Skeletal muscle satellite cell (primary cell): Measurements from ENCODE around the gene SNX25.
"Not testable (repeated sequence)": the region's sequence is repeated elsewhere in the genome, so short reads cannot be mapped to it uniquely, and the experiment has no call there.

Source experiments
- H3K27me3 ChIP-seq: 2 replicates; pipeline ENCODE4 v1.7.0; 2013; ENCODE audit warnings: low read length; ENCODE audit not compliant: control insufficient read depth, insufficient read depth
- H3K36me3 ChIP-seq: 2 replicates; pipeline ENCODE4 v1.7.0; 2013; ENCODE audit warnings: mild to moderate bottlenecking, control low read depth, low read length; ENCODE audit not compliant: insufficient read depth
- H3K4me1 ChIP-seq: 2 replicates; pipeline ENCODE4 v1.7.0; 2013; ENCODE audit warnings: low read length; ENCODE audit not compliant: control insufficient read depth, insufficient read depth
- H3K4me2 ChIP-seq: 2 replicates; pipeline ENCODE4 v1.7.0; 2013; ENCODE audit warnings: mild to moderate bottlenecking, low read length
- H3K4me3 ChIP-seq: 2 replicates; pipeline ENCODE4 v1.7.0; 2013; ENCODE audit warnings: low read length
- H3K9ac ChIP-seq: 2 replicates; pipeline ENCODE4 v1.7.0; 2013; ENCODE audit warnings: mild to moderate bottlenecking, low read depth, low read length, moderate library complexity
- H3K9me3 ChIP-seq: replicated peaks from 2 replicates; pipeline ENCODE4 v1.7.0; 2013; ENCODE audit warnings: mild to moderate bottlenecking, control low read depth, low read length

Gene SNX25

GRCh38 chr4:185317880-185318279 lies 108.5 kb downstream of the SNX25 start:
- Histone ChIP-seq H3K4me1 (peaks cover 8% of the 10 kb centered on the region), H3K27me3 (no peaks in the 10 kb centered on the region), H3K9me3 (no peaks in the 10 kb centered on the region), H3K36me3 (peaks cover 30% of the 10 kb centered on the region), H3K9ac (no peak overlapping the region), H3K4me3 (no peak overlapping the region), H3K4me2 (no peak overlapping the region)

- Histone ChIP-seq H3K9me3 (no peaks in the 10 kb centered on the region), H3K9ac (no peak overlapping the region), H3K27me3 (no peaks in the 10 kb centered on the region), H3K4me2 (no peak overlapping the region), H3K36me3 (peaks cover 22% of the 10 kb centered on the region), H3K4me1 (peaks cover 16% of the 10 kb centered on the region), H3K4me3 (no peak overlapping the region)
These were observed 109.3 kb downstream of the SNX25 start for GRCh38 chr4:185318679-185319078.

- no peaks in the 10 kb centered on the region for H3K27me3 ChIP-seq
- no peaks in the 10 kb centered on the region for H3K36me3 ChIP-seq
- H3K4me3 ChIP-seq: no peak overlapping the region
- H3K4me1 ChIP-seq: peaks cover 20% of the 10 kb centered on the region
- no peak overlapping the region for H3K9ac ChIP-seq
- no peaks in the 10 kb centered on the region for H3K9me3 ChIP-seq
- H3K4me2 ChIP-seq: no peak overlapping the region
These were observed 113.4 kb downstream of the SNX25 start for GRCh38 chr4:185322803-185323202.

GRCh38 chr4:185323606-185324005 lies 114.2 kb downstream of the SNX25 start:
- Histone ChIP-seq H3K9ac (no peak overlapping the region), H3K27me3 (no peaks in the 10 kb centered on the region), H3K4me2 (no peak overlapping the region), H3K9me3 (no peaks in the 10 kb centered on the region), H3K4me1 (peaks cover 15% of the 10 kb centered on the region), H3K36me3 (no peaks in the 10 kb centered on the region), H3K4me3 (no peak overlapping the region)

- H3K9me3 ChIP-seq, H3K4me3 ChIP-seq, H3K4me2 ChIP-seq, H3K27me3 ChIP-seq, H3K36me3 ChIP-seq, H3K9ac ChIP-seq: not testable (repeated sequence)
- H3K4me1 ChIP-seq: peaks cover 15% of the 10 kb centered on the region
These were observed 115.0 kb downstream of the SNX25 start for GRCh38 chr4:185324361-185324760.

- not testable (repeated sequence) for H3K9me3 ChIP-seq, H3K27me3 ChIP-seq, H3K4me3 ChIP-seq, H3K4me2 ChIP-seq, H3K9ac ChIP-seq, H3K36me3 ChIP-seq
- peaks cover 15% of the 10 kb centered on the region for H3K4me1 ChIP-seq
These were observed 116.3 kb downstream of the SNX25 start for GRCh38 chr4:185325721-185326120.

- Histone ChIP-seq H3K4me3 (no peak overlapping the region), H3K9me3 (no peaks in the 10 kb centered on the region), H3K9ac (no peak overlapping the region), H3K36me3 (no peaks in the 10 kb centered on the region), H3K27me3 (no peaks in the 10 kb centered on the region), H3K4me2 (no peak overlapping the region), H3K4me1 (peaks cover 5% of the 10 kb centered on the region)
These were observed 119.2 kb downstream of the SNX25 start for GRCh38 chr4:185328586-185328985.

GRCh38 chr4:185329879-185330510 lies 120.6 kb downstream of the SNX25 start:
- H3K4me3 ChIP-seq, H3K9me3 ChIP-seq, H3K4me1 ChIP-seq, H3K4me2 ChIP-seq, H3K36me3 ChIP-seq, H3K9ac ChIP-seq, H3K27me3 ChIP-seq: not testable (repeated sequence)

- Histone ChIP-seq H3K27me3 (no peaks in the 10 kb centered on the region), H3K4me3 (no peak overlapping the region), H3K4me1 (no peaks in the 10 kb centered on the region), H3K4me2 (no peak overlapping the region), H3K36me3 (no peaks in the 10 kb centered on the region), H3K9me3 (no peaks in the 10 kb centered on the region), H3K9ac (no peak overlapping the region)
These were observed 123.4 kb downstream of the SNX25 start for GRCh38 chr4:185332575-185333464.

- no peaks in the 10 kb centered on the region for H3K27me3 ChIP-seq
- no peak overlapping the region for H3K4me3 ChIP-seq
- H3K36me3 ChIP-seq: peaks cover 8% of the 10 kb centered on the region
- H3K9me3 ChIP-seq: no peaks in the 10 kb centered on the region
- H3K4me2 ChIP-seq: no peak overlapping the region
- no peaks in the 10 kb centered on the region for H3K4me1 ChIP-seq
- no peak overlapping the region for H3K9ac ChIP-seq
These were observed 124.9 kb downstream of the SNX25 start for GRCh38 chr4:185334326-185334725.

- Histone ChIP-seq H3K36me3 (peaks cover 18% of the 10 kb centered on the region), H3K9ac (no peak overlapping the region), H3K4me1 (no peaks in the 10 kb centered on the region), H3K4me3 (no peak overlapping the region), H3K27me3 (no peaks in the 10 kb centered on the region), H3K4me2 (no peak overlapping the region), H3K9me3 (no peaks in the 10 kb centered on the region)
These were observed 126.2 kb downstream of the SNX25 start for GRCh38 chr4:185335579-185335978.

- no peaks in the 10 kb centered on the region for H3K27me3 ChIP-seq
- peaks cover 16% of the 10 kb centered on the region for H3K4me1 ChIP-seq
- no peak overlapping the region for H3K4me2 ChIP-seq
- no peak overlapping the region for H3K4me3 ChIP-seq
- H3K36me3 ChIP-seq: peaks cover 43% of the 10 kb centered on the region
- H3K9me3 ChIP-seq: no peaks in the 10 kb centered on the region
- H3K9ac ChIP-seq: no peak overlapping the region
These were observed 130.5 kb downstream of the SNX25 start for GRCh38 chr4:185339941-185340340.
